DND-41 (cell line): ENCODE results near the gene STX4.

ENCODE experiments used
- EZH2 ChIP-seq: IDR thresholded peaks from 3 replicates; pipeline ENCODE4 v1.6.1; 2012; ENCODE audit warnings: borderline replicate concordance, low read depth, mild to moderate bottlenecking, moderate library complexity, low read length, inconsistent platforms; ENCODE audit not compliant: severe bottlenecking
- TF ChIP-seq, protein P1 (sequence below): IDR thresholded peaks from 2 replicates; pipeline ENCODE4 v1.5.1; 2012; ENCODE audit warnings: borderline replicate concordance, low read length, moderate library complexity, mild to moderate bottlenecking; ENCODE audit not compliant: poor library complexity, severe bottlenecking; ENCODE audit errors: extremely low read depth

DNA sequence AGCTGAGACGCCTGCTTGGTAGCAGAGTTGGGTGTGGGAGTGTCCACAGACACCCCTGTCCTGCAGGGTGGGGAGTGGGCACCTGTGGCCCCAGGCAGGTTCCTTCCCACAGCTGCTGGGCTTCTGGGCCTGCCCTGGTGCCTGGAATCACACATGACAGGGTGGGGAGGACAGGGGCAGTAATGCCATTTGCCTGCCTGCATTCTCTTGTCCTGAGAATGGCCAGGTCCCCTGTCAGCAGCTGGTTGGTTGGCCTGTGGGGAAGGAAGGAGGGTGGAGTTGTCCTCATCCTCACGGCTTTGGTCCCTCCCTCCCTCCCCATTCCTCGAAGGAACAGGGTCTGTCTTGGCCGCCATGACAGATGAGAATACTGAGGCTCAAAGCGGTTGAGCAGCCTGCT, 50.2 kb downstream of the STX4 start:
- TF ChIP-seq, protein P1, sequence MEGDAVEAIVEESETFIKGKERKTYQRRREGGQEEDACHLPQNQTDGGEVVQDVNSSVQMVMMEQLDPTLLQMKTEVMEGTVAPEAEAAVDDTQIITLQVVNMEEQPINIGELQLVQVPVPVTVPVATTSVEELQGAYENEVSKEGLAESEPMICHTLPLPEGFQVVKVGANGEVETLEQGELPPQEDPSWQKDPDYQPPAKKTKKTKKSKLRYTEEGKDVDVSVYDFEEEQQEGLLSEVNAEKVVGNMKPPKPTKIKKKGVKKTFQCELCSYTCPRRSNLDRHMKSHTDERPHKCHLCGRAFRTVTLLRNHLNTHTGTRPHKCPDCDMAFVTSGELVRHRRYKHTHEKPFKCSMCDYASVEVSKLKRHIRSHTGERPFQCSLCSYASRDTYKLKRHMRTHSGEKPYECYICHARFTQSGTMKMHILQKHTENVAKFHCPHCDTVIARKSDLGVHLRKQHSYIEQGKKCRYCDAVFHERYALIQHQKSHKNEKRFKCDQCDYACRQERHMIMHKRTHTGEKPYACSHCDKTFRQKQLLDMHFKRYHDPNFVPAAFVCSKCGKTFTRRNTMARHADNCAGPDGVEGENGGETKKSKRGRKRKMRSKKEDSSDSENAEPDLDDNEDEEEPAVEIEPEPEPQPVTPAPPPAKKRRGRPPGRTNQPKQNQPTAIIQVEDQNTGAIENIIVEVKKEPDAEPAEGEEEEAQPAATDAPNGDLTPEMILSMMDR = no peak
- no peak for TF ChIP-seq EZH2
